GM23248 (cell line): ENCODE results near the gene RNU5D-1.

Experiments
- EZH2 ChIP-seq: fragments of 200-600 bp; sonication (generic); IDR thresholded peaks from 2 replicates; pipeline ENCODE4 v1.6.1; 2018; ENCODE audit warnings: antibody characterized with exemption, mild to moderate bottlenecking; ENCODE audit not compliant: insufficient read depth, poor library complexity, severe bottlenecking
- EZH2phosphoT487 ChIP-seq: fragments of 200-600 bp; sonication (generic); IDR thresholded peaks from 2 replicates; pipeline ENCODE4 v1.6.1; 2018; ENCODE audit warnings: antibody characterized with exemption, moderate library complexity, mild to moderate bottlenecking, low read depth; ENCODE audit not compliant: insufficient read depth

DNA sequence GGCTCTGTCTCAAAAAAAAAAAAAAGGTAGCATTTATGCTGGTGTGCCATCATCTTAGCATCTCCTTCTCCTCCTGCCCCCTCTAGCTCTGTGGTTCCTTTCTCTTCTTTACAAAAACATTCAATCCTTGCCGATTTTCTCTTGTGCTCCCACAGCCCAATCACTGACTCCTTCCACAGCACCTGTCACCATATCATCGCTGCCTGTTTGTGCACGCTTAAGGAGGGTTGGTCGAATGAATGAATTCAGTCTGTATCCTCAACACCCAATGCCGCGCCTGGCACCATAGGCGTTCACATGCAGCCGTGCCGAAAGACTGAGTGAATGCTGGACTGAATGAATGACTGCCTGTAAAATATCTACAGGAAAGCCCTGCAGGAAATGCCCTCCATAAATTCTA lies 7.9 kb downstream of the RNU5D-1 start:
- no peak for TF ChIP-seq EZH2
- no peak for TF ChIP-seq EZH2phosphoT487
